ENCODE measurements around the gene MMP28. TPM values are rescaled to one million over a fixed set of nuclear protein-coding genes. Genes with fewer than 3 reads are reported as not detected.

The MMP28 gene
- total and polyA plus RNA-seq, 5 donors = 4.6 to 9.2 (median 5.7) TPM

DNA sequence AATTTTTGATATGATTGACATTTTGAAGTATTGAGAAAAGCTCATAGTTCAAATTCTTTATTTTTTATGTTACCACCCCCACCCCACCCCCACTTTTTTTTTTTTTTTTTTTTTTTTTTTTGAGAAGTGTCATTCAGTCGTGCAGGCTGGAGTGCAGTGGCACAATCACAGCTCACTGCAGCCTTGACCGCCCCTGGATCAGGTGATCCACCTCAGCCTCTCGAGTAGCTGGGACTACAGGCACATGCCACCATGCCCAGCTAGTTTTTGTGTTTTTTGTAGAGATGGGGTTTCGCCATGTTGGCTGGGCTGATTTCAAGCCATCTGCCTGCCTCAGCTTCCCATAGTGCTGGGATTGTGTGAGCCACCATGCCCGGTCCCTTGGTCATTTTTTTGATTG is 21.3 kb upstream of the MMP28 start:
- ATAC-seq (no peak), DNase-seq (peak in 1 of 3 donors; percentile 28)
- no peaks in the 10 kb centered on the region for H3K9me3 ChIP-seq (ENCODE audit: control insufficient read depth, low read length)
- peaks cover 2% of the 10 kb centered on the region for H3K4me1 ChIP-seq (ENCODE audit: control insufficient read depth, insufficient read depth, low read length)
- 76% methylated on average over 5 of the region's 5 CpGs for WGBS
- H3K27me3 ChIP-seq (ENCODE audit: control insufficient read depth, insufficient read depth) = no peaks in the 10 kb centered on the region
- intact Hi-C loops (cut with DNase I) = no loop called here
- no peak overlapping the region for H3K4me3 ChIP-seq (ENCODE audit: low read length)
- H3K27ac ChIP-seq (ENCODE audit: low read length) = no peak overlapping the region

DNA sequence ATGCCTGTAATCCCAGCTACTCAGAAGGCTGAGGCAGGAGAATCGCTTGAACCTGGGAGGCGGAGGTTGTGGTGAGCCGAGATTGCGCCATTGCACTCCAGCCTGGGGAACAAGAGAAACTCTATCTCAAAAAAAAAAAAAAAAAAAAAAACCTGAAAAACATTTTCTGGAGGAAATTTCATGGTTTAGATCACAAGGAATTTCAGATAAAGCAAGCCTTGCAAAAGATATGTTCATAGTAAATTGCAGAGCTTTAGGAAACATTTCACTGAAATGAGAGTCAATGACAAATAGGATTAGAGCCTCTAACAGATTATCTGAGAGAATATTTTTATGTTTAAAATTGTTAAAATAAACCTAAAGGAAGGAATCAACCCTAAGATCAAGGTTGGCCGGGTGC is 17.0 kb upstream of the MMP28 start:
- ATAC-seq = no peak

GRCh38 chr17:35811759-35812158 is 16.3 kb upstream of the MMP28 start:
- ATAC-seq = no peak
- Histone ChIP-seq H3K27ac (ENCODE audit: low read length) (no peak overlapping the region), H3K9me3 (ENCODE audit: control insufficient read depth, low read length) (no peaks in the 10 kb centered on the region), H3K4me1 (ENCODE audit: control insufficient read depth, insufficient read depth, low read length) (no peaks in the 10 kb centered on the region), H3K27me3 (ENCODE audit: control insufficient read depth, insufficient read depth) (no peaks in the 10 kb centered on the region), H3K4me3 (ENCODE audit: low read length) (no peak overlapping the region)
- intact Hi-C loops (cut with DNase I) = no loop called here
- no peak for DNase-seq
- WGBS = 80% methylated on average over 6 of the region's 6 CpGs

More for the DNA sequence above, 17.0 kb upstream of the MMP28 start:
- DNase-seq = no peak
- no peak overlapping the region for H3K27ac ChIP-seq (ENCODE audit: low read length)
- intact Hi-C loops (cut with DNase I) = no loop called here
- H3K9me3 ChIP-seq (ENCODE audit: control insufficient read depth, low read length) = no peaks in the 10 kb centered on the region
- H3K4me1 ChIP-seq (ENCODE audit: control insufficient read depth, insufficient read depth, low read length) = peaks cover 2% of the 10 kb centered on the region
- H3K4me3 ChIP-seq (ENCODE audit: low read length) = no peak overlapping the region
- no peaks in the 10 kb centered on the region for H3K27me3 ChIP-seq (ENCODE audit: control insufficient read depth, insufficient read depth)
- WGBS = 87% methylated on average over 5 of the region's 5 CpGs

DNA sequence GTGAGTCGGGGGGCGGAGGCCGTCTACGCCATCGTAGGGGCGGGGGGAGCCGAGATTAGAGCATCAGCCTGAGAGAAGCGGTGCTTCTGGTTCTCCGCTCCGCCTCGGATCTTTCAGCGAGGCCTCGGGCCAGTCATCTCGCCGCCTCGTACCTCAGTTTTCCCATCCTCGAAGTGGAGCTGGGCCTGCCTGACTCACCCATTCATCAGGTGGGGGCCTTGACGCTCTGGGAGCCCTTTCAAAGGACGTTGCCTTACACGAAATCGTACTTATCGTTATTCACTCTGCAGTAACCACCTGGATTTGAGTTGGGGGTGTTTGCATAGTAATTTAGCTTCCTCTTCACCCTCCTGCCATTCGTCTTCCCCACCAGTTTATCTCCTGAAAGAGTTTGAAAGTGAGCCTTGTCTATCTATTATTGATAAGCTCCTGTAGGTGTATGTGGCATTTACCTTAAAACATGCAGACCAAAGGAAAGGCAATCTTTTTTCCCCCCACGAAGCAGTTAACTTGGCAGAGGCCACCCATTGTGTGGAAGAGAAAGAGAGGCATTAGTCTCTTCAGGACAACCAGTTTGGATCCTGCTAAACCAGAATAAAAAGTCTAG is 14.5 kb upstream of the MMP28 start:
- WGBS = under 1% methylated on average over 24 of the region's 24 CpGs
- intact Hi-C loops (cut with DNase I) = no loop called here

GRCh38 chr17:35808962-35809854 is 13.8 kb upstream of the MMP28 start, which contains the start of gene TAF15:
TAF15 (plus strand) TSS chr17:35809484; CDS start chr17:35809570, 86 bp downstream.
- Histone ChIP-seq H3K4me3 (ENCODE audit: low read length) (peak within 1 kb of the TSS; percentile 86), H3K9me3 (ENCODE audit: control insufficient read depth, low read length) (no peaks in the 10 kb centered on the region), H3K27ac (ENCODE audit: low read length) (peak within 1 kb of the TSS; percentile 98), H3K4me1 (ENCODE audit: control insufficient read depth, insufficient read depth, low read length) (no peaks in the 10 kb centered on the region), H3K27me3 (ENCODE audit: control insufficient read depth, insufficient read depth) (no peaks in the 10 kb centered on the region)
- under 1% methylated on average over 71 of the region's 71 CpGs for WGBS
- DNase-seq (peak; percentile 96 to 98 (median 98)), ATAC-seq (peak; percentile 98 to 99)
- intact Hi-C loops (cut with DNase I) = no loop called here

More for the DNA sequence above, 14.5 kb upstream of the MMP28 start:
- Histone ChIP-seq H3K9me3 (ENCODE audit: control insufficient read depth, low read length) (no peaks in the 10 kb centered on the region), H3K27me3 (ENCODE audit: control insufficient read depth, insufficient read depth) (no peaks in the 10 kb centered on the region), H3K27ac (ENCODE audit: low read length) (peak overlapping the region; percentile 98), H3K4me3 (ENCODE audit: low read length) (peak overlapping the region; percentile 86), H3K4me1 (ENCODE audit: control insufficient read depth, insufficient read depth, low read length) (no peaks in the 10 kb centered on the region)
- ATAC-seq = no peak
- DNase-seq = no peak

DNA sequence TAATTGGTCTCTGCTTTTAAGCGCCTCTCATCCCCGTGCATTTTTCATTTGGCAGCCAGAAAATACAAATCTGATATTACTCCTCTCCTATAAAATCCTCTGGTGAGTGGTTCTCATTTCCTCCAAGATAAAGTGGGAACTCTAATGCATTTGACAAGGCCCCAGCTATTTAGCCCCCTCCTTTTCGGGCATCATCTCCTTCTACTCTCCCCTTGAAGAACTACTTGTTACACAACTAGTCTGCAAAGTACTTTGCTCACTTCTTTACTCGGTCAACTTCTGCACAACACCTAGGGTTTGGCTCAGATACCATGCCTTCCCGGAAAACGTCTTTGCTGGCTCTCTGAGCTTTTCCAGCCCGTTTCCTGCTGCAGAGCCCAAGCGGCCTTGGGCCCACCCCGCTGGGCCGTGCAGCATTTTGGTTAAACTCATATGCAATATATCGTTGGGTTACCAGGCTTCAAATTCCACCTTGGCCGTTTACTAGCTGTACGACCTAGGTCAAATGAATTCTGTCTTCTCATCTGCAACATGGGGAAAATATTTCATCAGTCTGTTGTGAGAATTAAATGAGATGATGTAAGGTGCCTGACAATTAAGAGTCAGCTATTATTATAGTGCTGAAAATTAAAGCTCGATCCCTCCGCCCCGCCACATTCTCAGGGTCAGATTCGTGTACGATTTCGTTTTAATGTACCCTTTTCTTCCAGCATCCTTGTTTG is 13.0 kb upstream of the MMP28 start:
- peak overlapping the region; percentile 86 for H3K4me3 ChIP-seq (ENCODE audit: low read length)
- no peaks in the 10 kb centered on the region for H3K27me3 ChIP-seq (ENCODE audit: control insufficient read depth, insufficient read depth)
- intact Hi-C loops (cut with DNase I) = no loop called here
- no peaks in the 10 kb centered on the region for H3K9me3 ChIP-seq (ENCODE audit: control insufficient read depth, low read length)
- ATAC-seq (no peak), DNase-seq (no peak)
- no peaks in the 10 kb centered on the region for H3K4me1 ChIP-seq (ENCODE audit: control insufficient read depth, insufficient read depth, low read length)
- 28% methylated on average over 19 of the region's 19 CpGs for WGBS
- peak overlapping the region; percentile 85 for H3K27ac ChIP-seq (ENCODE audit: low read length)

DNA sequence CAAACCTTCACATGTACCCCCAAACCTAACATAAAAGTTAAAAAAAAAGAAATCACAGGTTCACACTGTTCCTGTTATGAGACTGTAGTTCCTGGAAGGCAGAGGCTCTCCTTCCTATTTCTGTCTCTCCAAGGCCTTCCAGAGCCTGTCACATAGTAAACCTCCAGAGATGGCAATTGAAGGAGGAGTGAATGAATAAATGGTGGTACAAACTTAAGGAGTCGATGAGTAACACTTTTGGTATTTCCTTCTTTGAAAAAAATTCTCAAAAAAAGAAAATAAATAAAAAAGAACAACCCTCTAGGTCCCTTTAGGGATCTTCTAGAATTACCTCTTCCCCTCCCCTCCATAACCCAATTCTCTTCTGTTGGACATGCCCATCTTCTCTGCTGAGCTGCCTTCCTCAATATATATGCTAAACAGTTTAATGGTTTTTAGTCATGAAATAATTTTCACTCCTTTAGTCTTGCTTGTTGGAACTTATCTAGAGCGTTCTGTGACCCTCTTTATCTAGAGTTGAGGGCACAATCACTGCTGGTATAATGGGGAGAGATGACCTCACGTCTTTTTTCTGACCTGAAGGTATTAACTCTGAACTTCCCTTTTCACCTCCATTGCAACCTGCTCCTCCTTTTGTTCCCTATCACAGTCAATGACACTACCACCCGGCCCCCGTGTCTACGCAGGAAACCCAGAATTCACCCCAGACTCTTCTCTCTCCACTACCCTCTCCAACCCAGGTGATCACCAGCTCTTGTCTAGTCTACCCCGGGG is 12.1 kb upstream of the MMP28 start:
- Histone ChIP-seq H3K4me1 (ENCODE audit: control insufficient read depth, insufficient read depth, low read length) (no peaks in the 10 kb centered on the region), H3K27me3 (ENCODE audit: control insufficient read depth, insufficient read depth) (no peaks in the 10 kb centered on the region), H3K27ac (ENCODE audit: low read length) (no peak overlapping the region), H3K4me3 (ENCODE audit: low read length) (no peak overlapping the region), H3K9me3 (ENCODE audit: control insufficient read depth, low read length) (no peaks in the 10 kb centered on the region)
- 78% methylated on average over 7 of the region's 7 CpGs for WGBS
- DNase-seq (no peak), ATAC-seq (no peak)
- intact Hi-C loops (cut with DNase I) = no loop called here

DNA sequence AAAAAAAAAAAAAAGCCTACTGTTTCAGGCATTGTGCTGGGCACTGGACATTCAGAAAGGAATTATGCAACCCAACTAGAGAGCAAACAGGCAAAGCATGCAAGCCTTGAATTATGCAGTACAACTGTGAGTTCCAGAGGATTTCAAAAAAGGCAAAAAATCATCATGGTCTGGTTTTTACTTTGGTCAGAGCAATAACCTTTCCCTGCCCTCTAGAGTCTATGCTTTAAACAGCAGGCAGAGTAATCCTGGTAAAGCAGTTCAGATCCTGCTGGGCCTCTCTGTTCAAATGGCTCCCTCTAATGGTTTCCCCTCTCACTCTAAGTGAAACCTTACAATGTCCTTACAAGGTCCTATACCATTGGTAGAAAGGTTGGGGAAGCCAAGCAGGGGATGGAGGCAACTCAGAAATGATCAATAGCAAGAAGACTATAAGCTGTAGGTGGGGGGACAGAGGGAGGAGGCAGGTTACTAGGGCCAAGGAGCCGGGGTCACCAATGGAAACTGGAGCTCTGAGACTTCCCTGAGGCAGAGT is 9.3 kb upstream of the MMP28 start:
- H3K27ac ChIP-seq (ENCODE audit: low read length) = no peak overlapping the region
- no peak for DNase-seq

GRCh38 chr17:35801583-35802224 is 6.3 kb upstream of the MMP28 start:
- ATAC-seq (peak; percentile 57 to 66), DNase-seq (peak; percentile 81 to 94 (median 91))
- Histone ChIP-seq H3K27ac (ENCODE audit: low read length) (peak overlapping the region; percentile 73), H3K27me3 (ENCODE audit: control insufficient read depth, insufficient read depth) (no peaks in the 10 kb centered on the region), H3K4me1 (ENCODE audit: control insufficient read depth, insufficient read depth, low read length) (peaks cover 2% of the 10 kb centered on the region), H3K9me3 (ENCODE audit: control insufficient read depth, low read length) (no peaks in the 10 kb centered on the region), H3K4me3 (ENCODE audit: low read length) (no peak overlapping the region)
- 36% methylated on average over 9 of the region's 9 CpGs for WGBS
- intact Hi-C loops (cut with DNase I) = loop anchor here in 1 of 4 donors (5.0 kb wide), 1 partner anchor 34 kb away; no protein-coding TSS in a partner anchor

More for the DNA sequence above, 9.3 kb upstream of the MMP28 start:
- ATAC-seq = peak; percentile 59 to 64
- Histone ChIP-seq H3K4me1 (ENCODE audit: control insufficient read depth, insufficient read depth, low read length) (peaks cover 2% of the 10 kb centered on the region), H3K9me3 (ENCODE audit: control insufficient read depth, low read length) (no peaks in the 10 kb centered on the region), H3K4me3 (ENCODE audit: low read length) (no peak overlapping the region), H3K27me3 (ENCODE audit: control insufficient read depth, insufficient read depth) (no peaks in the 10 kb centered on the region)
- 14% methylated on average over 1 of the region's 1 CpG for WGBS
- intact Hi-C loops (cut with DNase I) = loop anchor here (1.0 to 5.0 kb wide), 3 partner anchors 37 to 40 kb away; no protein-coding TSS in a partner anchor

DNA sequence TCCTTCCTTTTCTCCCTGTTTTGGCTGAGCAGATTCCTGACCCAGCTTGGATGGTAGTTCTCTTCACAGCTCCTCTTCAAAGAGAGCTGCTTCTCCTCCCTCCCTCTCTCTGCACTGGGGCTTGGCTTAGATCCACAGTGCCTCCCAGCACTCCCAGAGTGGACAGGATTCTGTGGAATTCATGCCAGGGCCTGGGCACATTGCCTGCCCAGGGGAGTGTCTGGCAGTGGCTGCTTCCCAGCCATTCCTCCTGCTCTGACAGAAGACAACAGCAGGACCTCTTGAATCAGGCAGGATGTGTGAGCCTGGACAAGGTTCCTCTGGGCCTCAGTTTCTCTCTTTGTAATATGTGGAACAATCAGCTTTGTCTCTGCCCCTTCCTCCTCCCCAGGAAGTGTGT is 4.5 kb upstream of the MMP28 start:
- intact Hi-C loops (cut with DNase I) = loop anchor here in 1 of 4 donors (5.0 kb wide), 1 partner anchor 33 kb away; no protein-coding TSS in a partner anchor
- DNase-seq = peak; percentile 77 to 91 (median 89)
- Histone ChIP-seq H3K4me3 (ENCODE audit: low read length) (no peak overlapping the region), H3K4me1 (ENCODE audit: control insufficient read depth, insufficient read depth, low read length) (peaks cover 2% of the 10 kb centered on the region), H3K27ac (ENCODE audit: low read length) (peak overlapping the region; percentile 2), H3K27me3 (ENCODE audit: control insufficient read depth, insufficient read depth) (no peaks in the 10 kb centered on the region), H3K9me3 (ENCODE audit: control insufficient read depth, low read length) (no peaks in the 10 kb centered on the region)
- peak; percentile 58 to 61 for ATAC-seq

Measured in right cardiac atrium (tissue), 5 donors.